ENCODE results near the gene ZNF747. TPM values are rescaled to one million over a fixed set of nuclear protein-coding genes. Genes with fewer than 3 reads are reported as not detected.
"Not testable (repeated sequence)": the region's sequence is repeated elsewhere in the genome, so short reads cannot be mapped to it uniquely, and the experiment has no call there.

Gene ZNF747
- total RNA-seq, 1 donor from 2014 or later, result 12.6 TPM

DNA sequence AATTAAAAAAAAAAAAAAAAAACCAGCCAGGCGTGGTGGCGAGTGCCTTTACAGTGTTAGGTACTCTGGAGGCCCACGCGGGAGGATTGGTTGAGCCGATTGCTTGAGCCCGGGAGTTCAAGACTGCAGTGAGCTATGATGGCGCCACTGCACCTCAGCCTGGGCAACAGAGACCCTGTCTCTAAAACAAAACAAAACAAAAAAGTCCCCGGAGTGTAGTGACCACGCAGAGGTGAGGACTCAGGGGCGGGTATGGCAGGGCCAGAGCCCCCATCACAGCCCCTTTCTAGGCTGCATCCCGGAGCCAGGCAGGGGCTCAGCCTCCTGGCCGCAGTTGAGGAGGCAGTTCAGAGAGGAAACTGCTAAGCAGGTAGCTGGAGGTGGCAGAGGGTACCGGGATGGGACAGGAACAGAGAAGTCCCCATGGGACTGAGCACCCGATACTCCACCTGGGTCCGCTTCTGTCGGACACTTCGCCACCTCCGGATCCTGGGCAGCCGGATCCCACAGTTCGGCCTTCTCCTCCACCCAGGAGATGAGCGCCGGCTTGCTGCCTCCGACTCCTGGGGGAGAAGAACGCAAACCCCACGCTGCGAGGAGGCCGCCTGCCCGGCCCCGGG lies 800 bp downstream of the ZNF747 start:
- DNase-seq, result no peak

- DNase-seq, result no peak
Measured at GRCh38 chr16:30533146-30533522, 1.5 kb downstream of the ZNF747 start.

- DNase-seq, result no peak
Measured at GRCh38 chr16:30532285-30533145, 2.1 kb downstream of the ZNF747 start.

DNA sequence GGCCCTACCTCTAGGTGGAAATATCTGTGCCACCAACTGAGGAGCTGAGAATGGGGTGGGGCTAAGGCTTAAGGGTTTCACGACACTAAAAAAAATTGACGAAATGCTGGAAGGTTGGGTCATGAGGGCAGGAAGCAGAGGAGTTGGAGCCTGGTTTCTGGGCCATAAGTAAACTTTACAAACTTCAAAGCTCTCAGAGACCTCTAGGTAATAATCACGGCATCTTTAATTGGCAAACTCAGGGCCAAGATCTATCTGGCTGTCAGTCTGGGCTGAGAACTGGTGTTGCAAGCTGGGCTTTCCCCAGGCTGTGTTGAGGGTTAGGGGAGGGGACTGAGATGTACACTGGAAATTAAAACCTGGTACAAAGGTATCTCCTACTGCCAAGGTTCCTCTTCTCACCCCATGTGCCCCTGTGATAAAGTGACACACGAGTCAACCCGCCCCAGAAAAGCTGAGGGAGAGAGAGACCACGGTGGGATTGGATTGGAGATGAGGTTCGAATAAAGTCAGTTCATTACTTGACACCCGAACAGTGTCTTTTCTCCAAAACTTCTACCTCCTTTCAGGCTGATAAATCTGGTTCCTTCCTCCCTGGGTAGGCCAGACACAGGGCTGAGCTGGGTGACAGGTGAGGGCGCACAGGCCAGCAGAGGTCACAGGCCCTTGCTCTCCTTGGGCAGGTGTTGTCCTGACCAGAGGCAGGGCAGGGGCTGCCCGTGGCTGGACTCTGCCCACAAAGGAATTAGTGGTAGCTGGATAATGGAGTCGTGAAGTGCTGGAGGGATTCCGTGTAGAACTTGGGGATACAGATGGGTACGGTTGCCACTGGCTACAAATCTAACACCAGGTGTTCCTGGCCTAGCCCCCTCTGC lies 4.3 kb downstream of the ZNF747 start:
- no peak for DNase-seq

- DNase-seq, result no peak
Measured at GRCh38 chr16:30528799-30529457, 5.7 kb downstream of the ZNF747 start.

- no peak for DNase-seq
Measured at GRCh38 chr16:30527635-30528178, 7.0 kb downstream of the ZNF747 start.

- DNase-seq, result peak; percentile 98
Measured at GRCh38 chr16:30526823-30527634, 7.6 kb downstream of the ZNF747 start.

GRCh38 chr16:30526137-30526822 lies 8.4 kb downstream of the ZNF747 start, which contains the start of gene ZNF768:
Gene ZNF768, minus strand, starts transcription at chr16:30526566. Its CDS starts 153 bp downstream, at chr16:30526413.
- no peak for DNase-seq

DNA sequence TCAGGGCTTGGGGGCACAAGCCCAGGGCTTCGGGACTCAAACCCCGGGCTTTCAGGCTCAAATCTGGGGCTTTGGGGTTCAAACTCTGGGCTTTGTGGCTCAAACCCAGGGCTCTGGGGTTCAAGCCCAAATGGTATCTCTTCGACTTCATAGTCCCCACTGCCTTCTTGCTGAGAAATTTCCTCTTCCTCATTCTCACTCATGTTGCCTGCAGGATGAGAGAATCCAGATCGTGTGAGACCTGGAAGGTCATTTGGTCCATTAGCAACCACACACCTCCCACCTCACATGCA lies 8.9 kb downstream of the ZNF747 start:
- DNase-seq, result no peak

DNA sequence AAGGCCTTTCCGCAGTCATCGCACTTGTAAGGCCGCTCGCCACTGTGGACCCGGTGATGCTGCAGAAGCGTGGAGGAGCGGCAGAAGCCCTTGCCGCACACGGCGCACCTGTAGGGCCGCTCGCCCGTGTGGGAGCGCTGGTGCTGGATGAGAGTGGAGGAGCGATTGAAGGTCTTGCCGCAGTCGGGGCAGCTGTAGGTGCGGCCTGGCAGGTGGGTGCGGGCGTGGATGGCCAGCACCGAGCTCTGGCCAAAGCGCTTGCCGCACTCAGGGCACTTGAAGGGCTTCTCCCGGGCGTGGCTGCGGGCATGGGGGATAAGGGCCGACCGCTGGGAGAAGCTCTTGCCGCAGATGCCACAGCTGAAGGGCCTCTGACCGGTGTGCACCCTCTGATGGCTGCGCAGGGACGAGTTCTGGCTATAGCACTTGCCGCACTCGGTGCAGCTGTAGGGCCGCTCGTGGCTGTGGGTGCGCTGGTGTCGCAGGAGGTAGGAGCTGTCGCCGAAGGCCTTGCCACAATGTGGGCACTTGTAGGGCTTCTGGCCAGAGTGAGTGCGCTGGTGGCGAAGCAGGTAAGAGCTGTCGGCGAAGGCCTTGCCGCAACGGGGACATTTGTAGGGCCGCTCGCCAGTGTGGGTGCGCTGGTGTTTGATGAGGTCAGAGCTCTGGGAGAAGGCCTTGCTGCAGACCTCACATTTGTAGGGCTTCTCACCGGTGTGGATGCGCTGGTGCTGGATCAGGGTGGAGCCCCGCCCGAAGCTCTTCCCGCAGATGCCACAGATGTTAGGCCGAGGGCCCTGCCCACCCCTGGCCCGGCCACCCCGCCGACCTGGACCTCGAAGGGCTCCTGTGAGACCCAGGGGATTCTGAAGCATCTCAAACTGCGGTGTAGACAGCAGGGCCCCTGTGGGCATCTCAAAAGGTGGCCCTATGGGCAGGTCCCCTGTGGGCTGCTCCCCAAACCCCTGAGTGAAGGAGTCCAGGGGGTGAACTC lies 9.8 kb downstream of the ZNF747 start:
- no peak for DNase-seq

GRCh38 chr16:30523768-30524574 lies 10.7 kb downstream of the ZNF747 start:
- DNase-seq, result no peak

GRCh38 chr16:30522702-30523463 lies 11.8 kb downstream of the ZNF747 start:
- not testable (repeated sequence) for DNase-seq

DNA sequence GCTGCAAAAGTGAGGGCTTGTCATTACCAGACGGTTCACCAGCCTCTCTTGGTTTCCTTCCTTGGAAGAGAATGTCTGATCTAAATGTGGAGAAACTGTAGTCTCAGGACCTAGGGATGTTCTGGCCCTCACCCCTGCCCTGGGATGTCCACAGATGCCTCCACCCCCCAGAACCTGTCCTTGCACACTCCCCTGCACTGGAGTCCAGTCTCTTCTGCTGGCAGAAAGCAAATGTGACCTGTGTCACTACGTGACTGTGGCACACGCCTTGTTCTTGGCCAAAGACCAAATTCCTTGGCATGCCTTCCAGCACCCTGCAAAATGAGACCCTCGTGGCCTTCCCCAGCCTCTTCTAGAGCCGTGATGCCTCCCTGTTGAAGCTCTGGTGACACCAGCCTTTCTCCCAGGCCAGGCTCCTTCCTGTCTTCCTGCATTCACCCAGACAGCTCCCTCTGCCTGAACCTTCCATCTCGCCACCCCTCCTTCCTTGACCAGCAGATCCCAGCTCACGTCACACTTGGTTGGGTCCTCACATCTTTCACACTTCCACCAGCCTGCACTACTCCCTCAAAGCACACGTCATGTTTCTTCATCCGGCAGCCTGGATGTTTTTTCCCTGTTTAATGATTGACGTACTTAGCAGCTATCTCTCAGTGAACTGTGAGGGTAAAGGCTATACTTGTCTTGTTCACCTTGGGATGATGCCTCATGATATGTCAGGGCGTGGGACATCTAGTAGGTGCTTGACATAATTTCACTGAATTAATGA lies 12.6 kb downstream of the ZNF747 start:
- no peak for DNase-seq

GRCh38 chr16:30521476-30521872 lies 13.2 kb downstream of the ZNF747 start:
- DNase-seq, result no peak

GRCh38 chr16:30519120-30520049 lies 15.3 kb downstream of the ZNF747 start:
- no peak for DNase-seq

DNA sequence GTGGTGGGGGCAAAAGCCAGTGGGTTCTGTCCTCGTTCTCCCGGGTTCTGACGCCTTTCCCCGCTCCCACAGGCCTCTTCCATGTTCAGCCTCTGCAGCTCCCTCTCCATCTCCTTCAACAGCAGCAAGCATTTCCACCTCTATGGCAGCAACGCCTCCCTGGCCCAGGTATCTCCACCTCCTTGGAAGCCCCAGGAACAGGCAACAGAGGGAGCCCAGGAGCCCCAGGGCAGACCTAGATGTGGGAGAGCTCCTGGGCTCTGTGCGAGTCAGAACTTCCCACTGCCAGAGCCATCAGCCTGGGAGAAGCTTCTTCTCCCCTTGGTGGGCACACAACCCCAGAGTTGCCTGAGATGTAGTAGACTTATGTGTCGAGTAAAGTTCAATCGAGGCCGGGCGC lies 16.1 kb downstream of the ZNF747 start:
- no peak for DNase-seq

Measured in occipital lobe (tissue), 2 donors.